HG03571 (cell line): ENCODE measurements around the gene TMEM51.

Experiments used
- ATAC-seq: cut with Tn5 transposase; IDR thresholded peaks from one replicate; pipeline ENCODE4 v1.9.1; 2021; ENCODE audit not compliant: unreplicated experiment

TMEM51 gene, protein sequence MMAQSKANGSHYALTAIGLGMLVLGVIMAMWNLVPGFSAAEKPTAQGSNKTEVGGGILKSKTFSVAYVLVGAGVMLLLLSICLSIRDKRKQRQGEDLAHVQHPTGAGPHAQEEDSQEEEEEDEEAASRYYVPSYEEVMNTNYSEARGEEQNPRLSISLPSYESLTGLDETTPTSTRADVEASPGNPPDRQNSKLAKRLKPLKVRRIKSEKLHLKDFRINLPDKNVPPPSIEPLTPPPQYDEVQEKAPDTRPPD

DNA sequence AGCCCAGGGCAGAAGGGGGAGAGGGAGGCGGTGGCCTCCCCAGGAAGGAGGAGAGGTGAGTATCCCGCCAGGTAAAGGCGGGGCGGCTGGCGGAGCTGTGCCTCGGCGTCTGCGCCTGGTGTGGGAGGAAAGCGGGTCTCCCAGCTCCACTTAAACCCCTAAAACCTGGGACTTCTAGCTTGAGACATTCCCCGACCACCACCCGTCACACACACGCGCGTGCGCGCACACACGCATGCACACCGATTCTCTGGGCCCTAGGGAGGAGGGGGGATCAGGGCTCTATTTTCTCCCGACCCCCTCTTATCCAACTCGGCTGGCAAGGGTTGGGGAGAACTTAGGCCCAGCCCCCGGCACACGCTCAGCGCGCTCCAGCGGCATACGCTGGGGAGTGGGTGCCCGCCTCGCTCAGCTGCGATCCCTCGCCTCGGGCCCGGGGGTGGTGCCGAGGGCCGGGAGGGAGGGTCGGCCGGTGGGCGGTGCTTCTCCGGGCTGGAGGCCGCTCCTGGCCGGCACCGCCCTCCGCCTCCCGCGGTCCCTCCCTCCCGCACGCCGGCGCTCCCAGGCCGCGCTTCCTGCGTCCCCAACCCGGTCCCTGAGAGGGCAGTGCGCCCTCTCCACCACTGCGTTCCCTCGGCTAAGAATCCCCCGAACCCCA lies at the start of gene TMEM51:
TSS of gene TMEM51 (plus strand) at position 564 of the 658 bp plus-strand sequence. CDS start 61,341 bp downstream, outside the sequence.
- ATAC-seq, result no peak

DNA sequence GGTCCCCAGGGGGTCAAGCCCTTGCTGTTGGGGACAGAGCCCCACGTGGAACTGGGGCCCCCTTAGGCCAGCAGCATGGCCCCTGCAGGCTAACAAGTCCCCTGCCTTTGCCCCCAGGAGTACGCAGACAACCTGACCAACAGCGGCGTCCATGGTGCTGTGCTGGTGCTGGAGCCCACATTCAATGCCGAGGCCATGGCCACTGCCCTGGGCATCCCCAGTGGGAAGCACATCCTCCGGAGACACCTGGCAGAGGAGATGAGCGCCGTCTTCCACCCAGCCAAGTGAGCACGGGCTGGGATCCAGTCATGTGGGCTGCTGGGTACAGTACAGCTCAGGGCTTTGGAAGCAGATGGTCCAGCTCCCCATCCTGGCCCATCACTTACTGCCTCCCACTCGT lies 49.6 kb upstream of the TMEM51 start:
- no peak for ATAC-seq

DNA sequence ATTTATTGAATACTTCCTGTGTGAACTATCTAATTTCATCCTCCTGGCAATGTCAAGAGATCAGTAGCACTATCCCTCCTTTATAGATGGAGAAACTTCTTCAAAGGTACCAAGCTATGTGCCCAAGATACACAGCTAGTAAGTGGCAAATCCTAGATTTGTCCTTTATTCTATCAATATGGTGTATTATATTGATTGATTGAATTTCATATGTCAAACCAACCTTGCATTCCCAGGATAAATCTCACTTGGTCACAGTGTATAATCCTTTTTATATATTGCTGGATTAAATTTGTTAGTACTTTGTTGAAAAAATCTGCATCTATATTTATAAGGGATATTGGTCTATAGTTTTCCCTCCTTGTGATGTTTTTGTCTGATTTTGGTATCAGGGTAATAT lies 48.8 kb upstream of the TMEM51 start:
- no peak for ATAC-seq

DNA sequence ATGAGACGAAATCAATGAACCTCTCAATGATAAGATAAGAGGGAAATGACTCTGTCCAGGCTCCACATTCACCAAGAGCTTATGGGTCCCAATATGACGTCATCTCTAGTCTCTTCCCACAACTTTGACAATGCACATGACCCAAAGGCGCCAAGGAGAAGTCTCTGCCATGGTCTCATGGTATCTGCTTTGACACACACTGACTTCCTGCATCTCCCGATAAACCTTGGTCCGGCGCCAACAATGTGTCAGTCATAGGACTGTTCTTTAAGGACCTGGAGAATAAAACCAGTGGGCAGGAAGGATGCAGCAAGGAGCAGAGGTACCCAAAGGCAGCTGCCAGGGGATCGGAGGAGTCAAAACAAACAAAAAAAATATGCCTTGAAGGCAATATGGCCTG lies 46.9 kb upstream of the TMEM51 start:
- ATAC-seq, result no peak

DNA sequence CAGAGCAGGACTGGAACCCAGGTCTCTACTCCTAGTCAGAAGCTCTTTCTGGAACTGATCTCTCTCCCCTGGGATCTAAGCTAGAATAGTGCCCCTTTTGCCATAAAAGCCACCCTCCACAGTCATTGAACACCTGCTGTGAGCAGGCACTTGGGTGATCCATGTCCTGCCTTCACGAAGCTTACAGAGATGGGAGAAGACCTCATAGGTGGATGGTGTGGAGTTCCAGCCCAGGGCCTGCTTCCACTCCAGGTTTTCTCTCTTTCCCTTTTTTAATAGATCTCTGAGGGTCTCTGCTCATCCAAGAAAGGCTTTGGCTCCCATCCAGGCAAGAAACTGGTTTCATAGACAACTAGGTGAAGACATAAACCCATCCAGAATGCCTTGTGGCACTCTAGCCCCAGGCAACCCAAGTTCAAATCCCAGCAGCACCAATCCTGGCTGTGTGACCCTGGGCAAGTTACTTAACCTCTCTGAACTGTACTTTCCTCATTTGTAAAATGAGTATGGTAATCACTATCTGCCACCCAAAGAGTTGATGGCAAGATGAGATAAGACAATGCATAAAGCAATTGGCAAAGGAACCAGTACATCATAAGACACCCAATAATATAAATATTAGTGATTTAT lies 46.4 kb upstream of the TMEM51 start:
- ATAC-seq, result no peak

DNA sequence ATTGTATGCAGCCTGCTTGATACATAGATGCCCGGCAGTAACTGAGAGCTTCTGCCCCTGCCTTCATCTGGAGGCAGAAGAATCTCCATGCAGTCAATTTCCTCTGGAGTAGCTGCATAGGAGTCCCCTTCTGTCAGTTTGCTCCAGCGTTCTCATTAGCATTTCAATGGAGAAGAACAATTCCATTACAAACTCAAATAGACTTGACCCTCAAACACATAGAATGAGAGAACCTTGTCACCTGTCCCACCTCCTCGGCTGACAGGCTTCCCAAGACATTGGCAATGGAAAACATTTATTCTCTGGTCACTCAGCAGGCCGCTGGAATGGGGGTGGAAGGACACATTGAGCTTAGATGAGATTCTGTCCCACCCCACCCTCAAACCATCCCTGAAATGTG lies 45.6 kb upstream of the TMEM51 start:
- ATAC-seq, result no peak

DNA sequence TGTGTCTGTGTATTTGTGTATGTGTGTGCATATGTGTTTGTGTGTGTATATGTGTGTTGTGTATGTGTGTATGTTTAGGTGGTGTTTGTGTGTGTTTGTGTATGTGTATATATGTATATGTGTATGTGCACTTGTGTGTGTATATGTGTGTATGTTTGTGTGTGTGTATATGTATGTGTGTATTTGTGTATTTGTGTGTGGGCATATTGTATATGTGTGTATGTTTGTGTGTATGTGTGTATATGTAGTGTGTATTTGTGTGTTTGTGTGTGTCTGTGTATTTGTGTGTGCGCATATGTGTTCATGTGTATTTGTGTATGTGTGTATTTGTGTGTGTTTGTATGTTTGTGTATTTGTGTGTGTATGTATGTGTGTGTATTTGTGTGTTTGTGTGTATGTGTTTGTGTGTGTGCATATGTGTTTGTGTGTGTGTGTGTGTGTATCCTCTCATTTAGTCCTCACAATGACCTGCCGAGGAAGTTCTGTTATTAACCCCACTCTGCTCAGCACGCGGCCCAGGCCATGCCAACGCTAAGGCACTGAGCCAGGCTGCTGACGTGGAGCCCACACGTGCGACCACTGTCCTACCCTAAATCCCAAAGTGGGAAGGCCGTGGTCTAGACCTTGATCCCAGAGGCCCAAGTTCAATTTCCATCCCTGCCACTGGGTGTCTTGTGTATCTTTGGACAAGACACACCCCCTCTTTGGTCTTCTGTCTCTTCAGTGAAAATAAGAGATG lies 43.2 kb upstream of the TMEM51 start:
- ATAC-seq, result no peak

DNA sequence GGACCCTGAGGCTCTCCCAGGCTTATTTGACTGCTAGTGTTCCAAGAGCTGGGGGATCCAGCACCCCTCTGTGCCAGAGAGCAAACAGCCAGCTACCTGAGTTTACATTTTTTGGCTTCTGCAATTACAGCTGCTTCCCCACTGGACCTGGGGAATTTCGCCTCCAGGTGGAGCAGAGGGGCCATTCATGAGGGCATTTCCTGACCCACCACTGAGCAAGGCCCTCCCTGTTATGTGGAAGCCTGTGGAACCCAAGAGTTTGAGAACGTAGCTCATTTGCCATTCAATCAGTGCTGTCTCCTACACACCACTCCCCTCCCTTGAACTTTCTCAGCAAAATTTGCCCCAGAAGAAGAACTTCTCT lies 42.7 kb upstream of the TMEM51 start:
- no peak for ATAC-seq

DNA sequence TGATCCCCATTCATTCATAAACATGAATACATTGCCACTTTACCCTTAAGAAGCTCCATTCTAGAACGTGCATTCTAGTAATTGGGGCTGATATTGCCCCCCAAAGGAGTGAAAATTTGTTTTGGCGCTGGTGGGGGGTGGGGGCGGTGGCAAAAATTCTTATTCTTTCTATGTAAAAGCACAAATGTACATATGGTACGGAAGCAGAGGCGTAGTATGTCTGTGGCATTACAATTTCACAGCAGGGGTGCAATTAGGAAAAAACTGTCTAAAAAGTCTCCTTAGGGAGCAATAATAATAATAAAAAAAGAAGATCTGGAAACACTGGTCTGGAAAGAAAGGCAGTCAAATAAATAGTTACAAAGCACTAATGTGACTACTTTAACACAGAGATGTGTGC lies 40.4 kb upstream of the TMEM51 start:
- ATAC-seq, result no peak

DNA sequence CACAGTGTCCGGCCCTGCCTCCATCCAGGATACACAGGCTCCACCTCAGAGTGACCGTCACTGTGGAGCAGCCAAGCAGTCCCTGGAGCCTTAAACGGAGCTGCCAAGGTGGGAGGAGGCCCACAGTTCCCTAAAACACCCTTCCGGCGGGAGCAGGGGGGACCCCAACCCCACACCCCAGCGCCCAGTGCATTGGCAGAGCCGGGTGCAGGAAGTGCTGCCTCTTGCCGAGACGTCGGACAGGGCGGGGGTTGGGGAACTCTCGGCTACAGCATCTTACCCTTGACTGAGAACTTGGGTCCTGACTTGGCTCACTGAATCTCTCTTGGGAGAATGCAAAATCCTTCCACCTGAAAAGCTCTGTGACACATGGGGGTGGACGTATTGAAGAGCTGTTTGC lies 38.7 kb upstream of the TMEM51 start:
- ATAC-seq, result no peak

DNA sequence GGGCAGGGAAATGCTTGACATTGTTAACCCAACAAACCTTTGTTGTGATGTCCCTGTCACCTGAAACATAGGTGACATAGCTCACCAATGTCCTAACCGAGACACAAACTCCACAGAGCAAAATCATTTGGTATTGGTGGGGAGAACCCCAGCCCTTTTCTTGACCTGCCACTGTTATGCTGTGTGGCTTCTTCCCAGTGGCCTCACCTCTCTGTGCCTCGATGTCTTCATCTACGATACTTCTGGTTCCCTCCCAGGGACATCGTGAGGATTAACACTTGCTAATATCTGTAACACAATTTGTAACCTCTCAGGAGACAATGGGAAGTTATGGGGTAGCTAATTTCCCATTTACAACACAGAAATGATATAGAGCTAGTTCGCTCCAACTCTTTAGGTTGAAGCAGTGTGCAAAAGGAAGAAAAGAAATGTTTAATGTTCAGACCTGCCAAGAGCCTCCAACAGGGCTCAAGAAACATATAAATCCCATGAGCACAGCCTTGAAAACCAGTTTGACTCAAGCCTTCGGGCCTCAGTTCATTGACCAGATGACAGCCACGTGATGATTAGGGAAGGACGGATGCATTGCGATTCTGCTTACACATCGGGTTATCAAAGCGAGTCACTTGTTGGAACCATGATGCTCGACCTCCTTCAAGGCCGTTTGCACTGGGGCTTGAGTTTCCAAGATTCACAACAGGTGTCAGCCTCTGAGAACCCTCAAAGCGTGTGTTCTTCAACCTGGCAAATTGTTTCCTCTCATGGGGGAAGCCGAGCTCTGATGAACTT lies 37.8 kb upstream of the TMEM51 start:
- no peak for ATAC-seq

DNA sequence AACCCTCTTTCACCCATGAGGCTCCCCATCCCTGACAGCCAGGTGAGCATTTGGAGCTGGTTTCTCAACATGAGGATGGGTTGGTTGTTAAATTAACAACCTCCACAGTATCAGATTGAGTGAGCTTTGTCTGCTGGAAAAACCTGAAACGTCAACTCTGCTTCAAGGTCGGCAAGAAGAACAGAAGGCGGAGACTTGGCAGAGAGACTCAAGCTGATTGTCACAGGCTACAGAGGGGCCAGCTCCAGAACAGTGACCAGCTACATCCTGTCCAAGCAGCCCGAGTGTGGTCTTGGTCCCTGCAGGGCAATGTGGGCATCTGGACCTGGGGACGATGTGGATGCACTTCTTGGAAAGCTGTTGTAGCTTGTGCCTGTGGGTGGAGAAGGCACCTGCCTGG lies 36.6 kb upstream of the TMEM51 start:
- ATAC-seq, result no peak

DNA sequence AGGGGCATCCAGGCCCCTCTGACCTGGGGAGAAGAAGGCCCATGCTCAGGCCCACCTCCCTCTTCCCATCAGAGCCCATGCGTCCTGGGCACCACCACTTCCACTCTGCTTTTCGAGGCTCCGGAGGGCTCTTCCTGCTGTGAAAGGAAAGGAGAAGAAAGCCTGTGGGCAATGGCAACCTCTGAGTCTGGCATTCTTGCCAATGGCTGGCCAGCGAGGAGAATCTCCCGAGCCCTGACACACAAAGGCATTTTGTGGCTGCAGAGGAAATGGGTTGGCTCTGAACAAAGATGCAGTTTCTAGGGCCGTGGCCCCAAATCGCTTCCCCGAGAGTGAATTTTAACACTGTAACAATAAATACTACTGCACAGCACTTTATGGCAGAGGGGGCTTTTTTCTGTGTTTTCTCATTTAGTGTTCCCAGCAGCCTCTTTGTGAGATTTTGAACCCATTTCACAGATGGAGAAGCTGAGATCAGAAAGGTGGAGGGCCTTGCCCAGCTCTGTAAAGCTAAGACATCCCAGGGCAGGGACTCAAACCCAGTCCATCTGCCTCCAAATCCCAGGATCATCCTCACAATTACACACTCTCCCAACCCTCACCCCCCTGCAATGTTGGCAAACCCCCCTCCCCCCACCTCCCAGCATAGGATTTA lies 35.7 kb upstream of the TMEM51 start:
- no peak for ATAC-seq

DNA sequence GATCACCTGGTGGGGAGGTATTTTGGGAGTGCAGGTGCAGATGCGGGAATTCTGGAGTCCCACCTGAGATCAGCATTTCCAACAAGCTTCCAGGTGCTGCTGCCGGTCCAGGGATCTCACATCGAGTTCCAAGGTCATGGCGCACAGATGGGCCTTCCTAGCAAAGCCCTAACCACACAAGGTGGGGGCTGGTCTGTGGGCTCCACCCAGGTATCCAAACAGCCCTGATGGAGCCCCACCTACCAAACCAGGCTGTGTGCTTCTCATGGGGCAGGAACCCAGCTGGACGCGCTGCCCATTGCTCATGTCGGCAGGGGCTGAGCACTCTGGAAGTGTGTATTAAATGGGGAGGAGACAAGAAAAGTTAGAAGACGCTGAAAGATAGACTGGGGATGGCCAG lies 35.0 kb upstream of the TMEM51 start:
- no peak for ATAC-seq

DNA sequence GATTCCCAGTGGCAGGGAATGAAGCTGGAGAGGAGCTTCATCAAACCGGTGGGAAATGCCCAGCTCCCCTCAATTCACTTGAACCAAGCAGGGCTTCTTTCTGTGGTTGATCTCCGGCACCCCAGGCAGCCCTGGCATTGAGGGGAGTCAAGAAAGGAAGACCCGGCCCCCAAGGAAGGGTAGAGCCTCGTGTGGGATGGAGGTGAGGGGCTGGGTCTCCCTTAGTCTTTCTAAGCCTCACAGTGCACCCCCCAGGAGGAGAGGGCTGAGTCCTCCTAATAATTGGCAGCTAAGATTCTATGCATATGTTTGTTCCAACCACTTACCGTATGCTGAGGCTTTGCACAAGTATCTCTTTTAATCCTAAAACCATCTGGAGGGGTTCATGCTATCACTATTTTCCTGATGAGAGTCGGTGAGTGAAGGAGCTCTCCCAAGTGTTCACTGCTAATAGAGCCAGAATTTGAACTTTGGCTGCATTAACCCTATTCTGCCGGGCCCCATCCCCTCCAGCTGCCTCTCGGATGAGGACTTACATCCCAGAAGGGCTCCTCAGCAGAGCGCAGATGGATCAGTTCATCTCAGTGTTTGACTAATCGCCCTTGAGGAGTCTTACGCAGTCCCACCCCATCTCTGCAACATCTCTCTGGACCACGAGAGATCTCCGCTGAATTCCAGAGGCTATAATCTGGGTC lies 33.1 kb upstream of the TMEM51 start:
- no peak for ATAC-seq

DNA sequence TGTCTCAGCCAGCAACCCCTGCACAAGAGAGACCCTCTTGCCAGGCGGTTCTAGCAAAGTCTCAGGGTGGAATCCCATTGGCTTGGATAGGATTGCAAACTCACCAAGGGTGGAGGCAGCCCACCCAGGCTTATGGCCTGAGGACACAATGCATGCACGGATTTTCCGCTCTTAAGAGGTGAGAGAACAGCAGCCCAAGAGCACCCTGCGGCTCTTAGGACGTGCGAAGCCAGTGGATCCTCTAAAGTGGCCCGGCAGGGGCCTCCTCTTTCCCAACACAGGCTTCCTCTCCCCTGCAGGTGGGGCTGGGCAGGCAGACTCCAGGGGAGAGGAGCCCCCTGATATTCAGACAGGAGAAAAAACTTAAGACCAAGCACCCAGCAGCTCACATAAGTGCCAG lies 31.2 kb upstream of the TMEM51 start:
- ATAC-seq, result no peak

DNA sequence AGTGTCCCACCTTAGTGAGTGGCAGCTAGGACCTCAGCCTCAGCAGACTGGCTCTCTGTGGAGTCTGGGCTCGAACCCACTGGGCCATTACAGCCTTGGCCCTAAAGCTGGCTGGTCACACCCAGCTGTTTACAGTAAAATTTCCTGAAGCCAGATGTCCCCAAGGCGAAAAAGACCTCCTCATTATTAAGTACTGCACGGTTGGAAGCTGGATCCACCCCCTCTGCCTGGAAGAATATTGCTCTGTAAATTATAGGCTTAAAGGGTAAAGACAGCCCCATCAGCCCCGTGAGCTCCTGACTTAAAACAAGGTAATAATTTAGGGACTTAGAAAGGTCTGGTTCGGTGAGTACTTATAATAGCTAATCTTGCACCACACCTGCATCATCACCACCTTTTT lies 30.3 kb upstream of the TMEM51 start:
- no peak for ATAC-seq

DNA sequence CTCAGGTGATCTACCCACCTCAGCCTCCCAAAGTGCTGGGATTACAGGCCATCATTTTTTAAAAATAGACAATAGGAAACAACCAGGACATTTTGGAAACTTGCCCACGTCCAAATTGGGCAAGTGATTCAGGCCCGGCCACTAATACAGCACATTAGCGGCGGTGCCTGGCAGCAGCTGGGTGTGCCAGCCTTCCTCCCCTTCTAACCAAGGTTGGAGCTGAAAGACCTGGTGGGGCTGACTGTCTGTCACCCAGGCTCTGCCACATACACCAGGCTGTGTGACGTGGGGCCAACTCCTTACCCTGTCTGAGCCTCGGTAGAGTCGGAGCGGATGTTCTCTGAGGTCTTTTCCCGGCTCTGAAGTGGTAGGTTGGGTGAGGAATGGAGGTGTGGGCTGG lies 29.6 kb upstream of the TMEM51 start:
- no peak for ATAC-seq

DNA sequence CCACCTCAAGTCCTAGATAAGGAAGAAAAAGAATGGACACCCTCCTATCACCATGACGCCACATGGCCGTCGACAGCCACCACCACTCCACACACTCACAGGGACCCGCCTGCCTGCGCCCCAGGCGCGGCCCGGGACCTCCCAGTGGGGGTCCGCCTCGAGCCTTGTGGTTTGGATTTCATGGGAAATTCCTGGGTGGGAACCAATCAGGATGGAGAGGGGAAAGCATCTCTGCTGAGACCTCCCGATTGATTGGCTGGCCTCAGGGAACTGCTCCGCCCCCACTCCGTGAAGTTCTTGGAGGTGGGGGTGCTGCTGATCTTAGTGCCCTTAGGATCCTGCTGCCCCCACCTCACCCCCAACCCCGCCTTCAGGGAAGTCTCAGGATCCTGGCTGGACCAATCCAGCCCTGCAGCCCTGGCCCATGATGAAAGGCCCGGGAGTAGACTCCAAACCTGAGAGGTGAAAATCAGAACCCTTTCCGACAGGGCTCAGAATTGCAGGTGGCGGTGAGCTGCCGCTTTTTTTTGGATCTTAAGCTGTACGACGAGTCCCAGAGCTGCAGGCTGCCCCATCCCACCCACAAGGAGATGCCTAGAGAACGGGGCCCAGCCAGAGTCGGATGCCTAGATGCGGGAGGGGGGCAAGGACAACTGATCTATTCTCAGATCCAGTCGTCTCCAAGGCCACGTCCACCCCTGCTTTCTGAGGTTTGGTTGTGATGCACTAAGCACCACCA lies 29.0 kb upstream of the TMEM51 start:
- no peak for ATAC-seq
